CD4-positive, alpha-beta T cell treated with Interleukin-1 beta for 1 hour (primary cell): ENCODE data around the gene WFDC9.
"Not testable (repeated sequence)": the region's sequence is repeated elsewhere in the genome, so short reads cannot be mapped to it uniquely, and the experiment has no call there.

Experiments used
- DNase-seq, 2 donors: peaks; one replicate each; pipeline ENCODE4 v3.0.0-alpha.2; 2020 to 2022

Gene WFDC9

GRCh38 chr20:45589725-45590124 is 41.4 kb downstream of the WFDC9 start:
- DNase-seq: no peak

DNA sequence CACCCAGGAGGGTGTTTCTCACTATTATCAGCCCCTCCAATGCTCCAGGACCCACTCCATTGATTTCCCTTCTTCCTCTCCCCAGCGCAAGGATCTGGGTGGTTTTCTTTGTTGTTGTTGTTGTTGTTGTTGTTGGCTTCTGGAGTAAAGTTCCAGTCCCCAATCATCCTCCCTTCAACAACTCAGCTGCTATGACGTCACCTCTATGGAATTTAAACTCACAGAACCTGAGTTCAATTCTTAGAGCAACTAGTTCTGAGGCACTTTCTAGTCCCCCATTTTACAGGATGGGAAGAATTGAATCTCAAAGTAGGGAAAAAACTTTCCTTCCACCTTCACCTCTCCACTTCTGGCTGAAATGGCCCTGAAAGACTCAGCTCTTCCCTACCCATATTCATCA is 42.3 kb downstream of the WFDC9 start:
- no peak for DNase-seq

- DNase-seq: not testable (repeated sequence)
These were observed 45.1 kb downstream of the WFDC9 start for GRCh38 chr20:45585986-45586385.

DNA sequence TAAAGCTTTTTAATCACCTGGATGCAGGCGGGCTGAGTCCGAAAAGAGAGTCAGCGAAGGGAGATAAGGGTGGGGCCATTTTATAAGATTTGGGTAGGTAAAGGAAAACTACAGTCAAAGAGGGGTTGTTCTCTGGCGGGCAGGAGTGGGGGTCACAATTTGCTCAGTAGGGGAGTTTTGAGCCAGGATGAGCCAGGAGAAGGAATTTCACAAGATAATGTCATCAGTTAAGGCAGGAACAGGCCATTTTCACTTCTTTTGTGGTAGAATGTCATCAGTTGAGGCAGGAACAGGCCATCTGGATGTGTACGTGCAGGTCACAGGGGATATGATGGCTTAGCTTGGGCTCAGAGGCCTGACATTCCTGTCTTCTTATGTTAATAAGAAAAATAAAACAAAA is 46.8 kb downstream of the WFDC9 start:
- DNase-seq: not testable (repeated sequence)

- no peak for DNase-seq
These were observed 47.6 kb downstream of the WFDC9 start for GRCh38 chr20:45583502-45583901.

DNA sequence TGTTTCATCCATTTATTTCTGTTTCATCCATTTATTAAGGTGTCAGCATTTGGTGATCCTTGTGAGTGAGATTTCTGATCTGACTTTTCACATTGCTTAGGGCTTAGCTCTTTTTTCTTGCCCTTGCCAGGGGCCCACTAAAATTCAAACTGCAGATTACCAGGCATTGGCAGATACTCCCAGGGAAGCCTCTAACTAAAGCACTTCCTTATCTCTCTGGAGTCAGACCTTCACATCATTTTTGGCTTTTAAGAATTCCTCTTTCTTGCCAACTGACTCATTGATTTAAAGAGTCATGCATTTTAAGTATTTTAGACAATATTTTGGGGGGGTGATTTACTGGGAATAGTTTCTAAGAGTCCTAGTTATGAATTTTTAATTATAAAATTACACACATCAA is 49.4 kb downstream of the WFDC9 start:
- no peak for DNase-seq

- no peak for DNase-seq
These were observed 51.9 kb downstream of the WFDC9 start, which contains the start of gene WFDC8 for GRCh38 chr20:45579184-45579583. WFDC8 (minus strand) TSS chr20:45579284; CDS start chr20:45579247, 37 bp downstream.

DNA sequence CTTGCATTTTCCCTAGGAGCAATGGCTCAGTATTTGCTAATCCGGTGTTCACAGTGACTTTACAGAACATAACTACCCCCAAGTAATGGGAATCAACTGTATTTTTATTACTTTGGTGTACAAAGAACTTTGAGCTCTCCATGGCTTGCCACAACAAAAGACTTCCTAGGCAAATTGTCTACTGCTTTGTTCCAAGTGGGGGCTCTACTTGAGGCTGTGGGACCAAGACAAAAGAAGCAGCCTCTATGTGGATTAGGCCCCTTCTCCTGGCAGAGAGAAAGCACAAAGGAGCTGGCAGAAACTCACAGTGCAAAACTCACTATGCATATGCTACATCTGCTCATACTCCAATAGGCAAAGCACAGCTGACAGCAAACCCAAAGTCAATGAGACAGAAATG is 52.9 kb downstream of the WFDC9 start:
- DNase-seq: no peak

DNA sequence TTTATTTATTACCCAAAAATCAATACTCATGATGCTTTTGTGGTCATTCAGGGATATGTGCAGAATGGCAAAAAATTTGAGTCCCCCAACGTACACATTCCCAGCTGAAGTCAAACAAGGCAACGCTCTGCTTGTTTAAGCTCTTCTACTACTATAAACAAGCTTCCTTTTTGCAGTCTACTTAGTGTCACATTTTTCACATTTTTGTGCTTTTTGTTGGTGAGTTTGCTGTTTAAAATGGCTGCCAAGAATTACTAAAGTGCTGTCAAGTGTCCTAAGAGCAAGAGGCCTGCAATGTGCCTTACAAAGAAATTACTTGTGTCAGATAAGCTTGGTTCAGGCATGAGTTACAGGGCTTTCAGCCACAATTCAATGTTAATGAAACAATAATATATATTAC is 54.1 kb downstream of the WFDC9 start:
- DNase-seq: no peak

GRCh38 chr20:45575931-45576330 is 55.2 kb downstream of the WFDC9 start:
- no peak for DNase-seq

DNA sequence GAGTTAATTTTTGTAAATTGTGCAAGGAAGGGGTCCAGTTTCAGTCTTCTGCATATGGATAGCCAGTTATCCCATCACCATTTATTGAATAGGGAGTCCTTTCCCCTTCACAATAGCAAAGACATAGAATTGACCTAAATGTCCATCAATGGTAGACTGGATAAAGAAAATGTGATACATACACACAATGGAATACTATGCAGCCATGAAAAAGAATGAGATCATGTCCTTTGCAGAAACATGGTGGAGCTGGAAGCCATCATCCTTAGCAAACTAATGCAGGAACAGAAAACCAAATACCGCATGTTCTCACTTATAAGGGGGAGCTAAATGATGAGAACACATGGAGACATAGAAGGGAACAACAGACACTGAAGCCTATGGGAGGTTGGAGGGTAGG is 61.4 kb downstream of the WFDC9 start:
- not testable (repeated sequence) for DNase-seq

- DNase-seq: no peak
These were observed 66.3 kb downstream of the WFDC9 start for GRCh38 chr20:45564760-45565276.
